ENCODE data around the gene KLHL25.

KLHL25 gene

DNA sequence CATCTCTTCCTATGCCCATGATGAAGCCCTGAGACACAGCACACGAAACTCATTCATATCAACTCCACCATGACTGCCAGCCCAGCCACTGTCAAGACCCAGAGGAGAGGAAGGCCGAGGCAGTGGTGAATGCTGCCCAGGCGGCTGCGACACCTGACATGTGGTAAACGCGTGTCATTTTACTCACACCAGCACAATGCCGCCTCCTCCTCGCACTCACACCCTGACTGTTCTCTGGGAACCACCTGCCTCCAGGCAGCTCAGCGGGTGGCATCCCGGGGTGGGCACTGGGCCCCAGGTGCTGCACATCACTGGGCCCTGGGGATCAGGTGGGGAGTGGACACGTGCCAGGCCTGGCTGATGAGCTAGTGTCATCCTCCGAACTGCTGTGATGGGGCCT, 21.5 kb downstream of the KLHL25 start:
- no peak for DNase-seq

DNA sequence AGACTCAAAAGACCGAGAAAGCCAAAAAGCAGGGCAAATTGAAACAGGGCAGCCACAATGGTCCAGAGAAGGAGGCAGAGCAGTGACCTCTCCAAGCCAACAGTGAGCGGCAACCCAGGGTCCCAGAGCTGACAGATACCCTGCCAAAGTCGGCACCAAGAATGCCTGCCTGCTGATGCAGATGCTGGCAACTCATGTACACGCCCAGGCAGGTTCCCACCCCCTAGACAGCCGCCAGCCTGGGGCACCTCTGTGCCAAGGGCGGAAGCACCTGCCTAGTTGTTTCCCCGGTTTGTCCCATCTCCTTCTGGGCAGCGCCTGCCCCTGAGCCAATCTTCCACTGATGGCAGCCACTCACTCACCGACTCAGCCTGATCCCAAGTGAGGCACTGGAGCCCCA, 22.1 kb downstream of the KLHL25 start:
- no peak for DNase-seq

DNA sequence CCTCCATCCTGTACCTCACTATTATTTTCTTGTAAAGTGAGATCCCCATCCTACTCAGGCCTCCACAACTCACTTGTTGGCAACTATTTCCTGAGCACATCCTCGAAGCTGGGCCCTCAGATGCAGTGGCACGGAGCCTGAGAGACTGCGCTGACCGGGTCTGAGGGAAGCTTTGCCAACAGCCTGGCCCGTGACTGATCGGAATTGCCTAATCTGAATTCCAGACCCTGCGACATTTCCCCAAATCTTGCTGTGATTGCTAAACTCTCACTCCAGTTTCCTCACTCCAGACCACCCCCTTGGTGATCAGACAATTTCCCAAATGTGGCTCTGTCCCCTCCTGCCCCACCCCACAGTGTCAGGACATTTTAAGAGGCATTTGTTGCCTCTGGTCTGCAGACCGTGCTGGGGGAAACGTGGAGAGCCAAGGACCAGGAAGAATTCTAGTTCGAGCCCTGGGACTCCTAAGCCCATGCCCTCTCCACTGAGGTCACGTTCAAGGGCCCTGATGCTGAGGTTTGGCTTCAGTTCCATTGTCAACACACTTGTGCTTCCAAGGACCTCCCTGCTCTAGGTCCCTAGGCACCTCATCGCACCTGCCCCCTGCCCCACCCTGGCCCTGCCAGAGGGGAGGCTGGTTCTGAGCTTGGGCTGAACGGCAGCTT, 22.8 kb downstream of the KLHL25 start:
- no peak for DNase-seq

DNA sequence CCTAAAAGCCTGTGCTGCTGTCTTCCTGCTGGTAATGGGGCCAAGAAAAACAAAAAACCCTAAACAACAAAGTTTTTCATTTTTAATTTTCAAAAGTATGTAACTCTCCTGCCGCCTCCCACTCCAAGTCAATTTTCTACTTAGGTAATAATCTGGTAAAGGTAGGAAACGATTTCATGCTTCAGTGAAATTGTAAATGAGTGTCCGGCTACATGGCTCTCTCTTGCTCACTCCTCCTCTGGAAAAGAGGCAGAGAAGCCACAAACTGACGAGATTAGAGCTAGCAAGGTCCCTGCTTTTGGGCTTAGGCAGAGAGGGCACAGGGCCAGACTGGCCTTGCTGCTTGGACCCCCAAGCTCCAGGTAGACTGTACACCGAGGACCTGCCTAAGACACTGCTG, 23.5 kb downstream of the KLHL25 start:
- no peak for DNase-seq

DNA sequence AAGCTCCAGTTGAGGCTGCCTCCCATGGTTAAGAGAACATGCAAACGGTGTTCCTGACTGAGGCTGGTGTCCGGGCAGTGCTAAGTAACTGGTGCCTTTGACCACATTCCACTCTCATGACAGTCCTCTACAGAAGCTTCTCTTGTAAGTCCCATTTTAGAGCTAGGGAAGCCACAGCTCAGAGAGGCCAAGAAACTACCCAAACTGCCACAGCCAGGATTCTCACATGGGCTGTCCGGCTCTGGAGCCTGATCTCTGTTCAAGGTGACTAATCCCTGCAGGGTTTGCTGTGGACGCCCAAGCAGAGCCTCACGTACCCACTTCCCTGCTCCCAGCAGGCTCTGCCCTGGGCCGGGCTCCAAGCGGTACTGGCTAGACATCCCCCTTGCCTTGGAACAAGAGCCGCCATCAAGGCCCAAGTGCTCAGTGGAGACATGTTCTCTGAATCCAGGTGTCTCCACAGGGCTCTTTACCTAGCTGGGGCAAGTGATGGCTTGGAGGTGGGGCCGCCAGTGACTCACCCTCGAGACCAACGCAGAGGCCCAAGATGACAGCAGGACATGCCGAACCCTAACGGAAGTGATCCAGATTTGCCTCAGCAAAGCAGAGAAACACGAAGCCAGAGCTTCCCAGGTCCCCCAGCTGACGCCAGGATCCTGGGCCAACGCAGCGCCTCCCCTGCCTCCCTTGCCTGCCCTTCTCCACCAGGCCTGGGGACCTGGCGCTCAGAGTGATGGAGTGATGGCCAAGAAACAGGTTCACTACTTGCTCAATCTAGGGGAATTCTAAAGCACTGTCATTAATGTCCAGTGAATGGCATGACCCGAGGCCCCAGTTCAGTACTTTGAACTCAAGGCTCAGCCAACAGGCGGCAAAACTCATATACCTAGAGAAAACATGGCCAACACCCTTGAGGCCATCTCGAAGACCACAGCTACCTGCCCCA, 24.4 kb downstream of the KLHL25 start:
- no peak for DNase-seq

DNA sequence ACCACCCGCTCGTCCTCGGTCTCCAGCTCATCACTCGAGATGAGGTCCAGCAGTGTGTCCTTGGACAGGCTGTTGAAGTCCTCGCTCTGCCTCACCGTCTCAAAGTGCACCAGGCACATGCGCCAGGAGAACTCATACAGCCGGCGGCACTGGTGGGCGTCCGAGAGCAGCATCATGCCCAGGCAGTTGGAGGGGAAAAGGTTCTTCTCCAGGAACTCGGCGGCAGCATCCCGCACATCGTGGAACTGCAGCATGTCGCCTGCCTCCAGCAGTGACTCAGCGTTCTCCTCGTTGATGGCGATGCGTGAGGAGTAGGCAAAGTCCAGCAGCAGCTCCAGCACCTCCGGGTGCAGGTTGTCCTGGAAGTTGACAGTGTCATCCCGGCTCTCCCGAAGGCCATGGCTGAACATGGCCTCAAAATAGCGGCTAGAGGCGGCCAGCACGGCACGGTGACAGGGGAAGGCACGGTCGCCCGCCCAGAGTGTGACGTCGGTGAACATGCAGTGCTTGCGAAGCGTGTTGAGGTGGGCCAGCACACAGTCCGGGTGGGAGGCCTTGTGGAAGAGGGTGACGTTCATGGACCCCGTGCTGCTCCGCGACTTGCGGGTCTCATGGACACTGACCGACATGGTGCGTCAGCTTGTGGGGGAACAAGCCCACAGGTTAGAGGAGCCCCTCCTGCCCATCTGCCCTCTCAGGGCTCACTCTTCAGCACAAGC, 25.4 kb downstream of the KLHL25 start:
- DNase-seq = no peak

DNA sequence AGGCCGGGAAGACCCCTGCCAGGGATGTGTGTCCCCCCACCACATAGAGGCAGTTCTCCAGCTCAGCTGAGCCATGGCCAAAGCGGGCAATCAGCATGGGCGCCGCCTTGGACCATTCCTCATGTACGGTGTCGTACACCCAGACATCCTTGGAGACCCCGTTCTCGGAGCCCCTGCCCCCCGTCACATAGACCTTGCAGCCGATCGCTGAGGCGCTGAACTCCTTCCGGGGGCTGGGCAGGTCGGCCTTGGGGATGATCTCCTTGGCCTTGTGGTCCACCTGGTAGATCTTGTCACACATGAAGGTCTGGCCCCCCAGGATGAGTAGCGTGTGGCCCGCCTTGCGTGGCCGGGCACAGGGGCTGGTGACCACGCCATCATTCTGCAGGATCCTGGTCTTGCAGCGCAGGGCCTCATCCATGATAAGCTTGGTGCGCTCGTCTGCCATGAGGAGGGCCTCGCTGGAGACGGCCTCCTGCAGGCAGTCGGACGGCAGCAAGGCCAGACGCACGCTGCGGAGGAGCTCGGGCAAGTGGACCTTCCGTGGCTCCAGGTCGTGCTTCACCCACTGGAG, 26.0 kb downstream of the KLHL25 start:
- DNase-seq = no peak

DNA sequence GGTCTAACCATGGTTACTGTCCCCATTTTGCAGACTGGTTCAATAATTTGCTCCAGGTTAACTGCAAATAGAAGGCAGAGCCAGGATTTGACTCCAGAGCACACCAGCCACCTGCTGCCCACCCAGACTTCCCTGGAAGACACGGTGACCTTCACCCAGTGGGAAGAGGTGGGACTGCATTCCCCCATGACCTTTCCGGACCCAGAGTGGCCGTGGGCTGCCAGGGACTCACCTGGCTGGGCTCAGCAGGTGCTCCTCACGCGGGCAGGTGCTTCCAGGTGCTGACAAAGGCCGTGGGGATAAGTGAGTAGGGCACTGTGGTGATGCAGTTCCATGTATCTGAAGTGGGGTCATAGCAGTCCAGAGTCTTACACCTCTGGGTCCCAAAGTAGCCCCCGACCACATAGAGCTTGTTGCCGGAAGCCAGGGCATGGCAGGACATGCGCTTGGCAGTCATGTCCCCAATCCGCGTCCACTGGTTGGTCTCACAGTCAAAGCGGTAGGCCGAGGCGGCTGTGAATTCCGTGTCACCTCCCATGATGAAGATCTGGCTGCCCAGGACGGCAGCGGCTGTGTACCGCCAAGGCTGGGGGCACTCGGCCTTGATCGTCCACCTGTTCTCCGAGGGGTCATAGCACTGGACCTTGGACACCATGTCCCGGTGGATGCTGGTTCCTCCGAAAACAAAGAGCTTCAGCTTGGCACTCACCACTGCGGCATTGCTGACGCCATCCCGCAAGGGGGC, 26.8 kb downstream of the KLHL25 start:
- no peak for DNase-seq

DNA sequence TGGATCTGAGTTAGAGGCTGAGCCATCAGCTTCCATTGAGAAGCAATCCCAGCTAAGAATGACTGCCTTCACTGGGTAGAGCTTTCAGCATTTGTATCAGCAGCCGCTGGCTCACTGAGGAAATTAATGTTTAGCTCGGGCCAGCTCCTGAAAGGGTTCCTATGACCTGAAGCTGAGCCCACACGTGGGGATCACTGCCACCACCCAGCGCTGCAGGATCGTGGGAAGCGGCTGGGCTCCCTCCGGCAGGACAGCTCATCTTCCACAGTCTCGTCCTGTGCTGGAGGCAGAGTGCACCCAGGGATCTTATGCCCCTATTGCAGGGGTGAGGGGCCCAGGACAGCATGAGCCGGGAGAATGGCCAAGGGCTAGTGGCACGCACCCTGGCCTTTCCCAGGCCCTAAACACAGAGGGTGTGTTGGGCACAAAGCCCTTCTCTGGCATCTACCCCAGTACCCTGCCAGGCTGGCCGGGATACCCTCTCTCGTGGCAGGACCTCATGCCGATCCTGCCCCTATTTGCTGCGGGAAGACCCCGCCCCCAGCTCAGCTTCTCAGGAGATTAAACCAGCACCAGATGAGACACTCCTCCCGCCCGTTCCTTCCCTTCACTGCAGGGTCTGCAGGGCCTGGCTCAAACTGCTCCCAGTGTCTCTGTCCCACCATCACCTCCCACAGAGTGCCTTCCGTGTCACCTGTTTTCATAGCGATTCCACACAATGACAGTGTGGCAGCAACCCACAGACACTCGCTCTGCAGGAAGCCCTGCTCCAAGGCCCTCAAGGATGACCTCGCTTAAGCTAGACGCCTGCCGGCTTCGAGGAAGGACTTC, 28.5 kb downstream of the KLHL25 start:
- DNase-seq = no peak

DNA sequence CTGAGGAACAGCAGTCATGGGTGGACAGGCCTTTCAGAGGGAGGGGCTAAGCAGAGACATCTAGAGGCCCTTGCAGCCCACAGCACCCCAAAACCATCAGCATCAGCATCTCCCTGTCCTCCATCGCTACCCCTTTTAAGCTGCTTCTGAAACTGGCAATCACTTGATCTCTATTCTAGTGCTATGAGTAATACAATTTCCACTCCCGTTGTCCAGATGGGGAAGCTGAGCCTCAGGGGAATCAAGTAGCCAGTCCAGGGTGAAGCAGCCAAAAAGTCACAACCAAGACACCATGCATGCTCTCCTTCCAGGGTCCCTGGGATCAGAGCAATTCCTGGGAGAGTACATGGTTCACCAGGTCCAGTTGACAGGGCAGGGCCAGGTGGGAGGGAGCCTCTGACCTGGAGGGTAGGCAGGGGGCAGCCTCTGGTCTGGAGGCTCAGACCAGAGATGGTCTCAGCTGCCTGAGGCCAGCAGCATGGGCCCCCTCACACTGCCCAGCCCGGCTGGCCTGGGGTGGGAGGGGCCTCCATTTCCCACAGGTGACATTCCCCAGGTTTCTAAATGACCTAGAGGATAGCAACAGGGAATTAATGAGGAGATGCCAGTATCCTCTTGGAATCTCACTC, 30.0 kb downstream of the KLHL25 start:
- DNase-seq = no peak

DNA sequence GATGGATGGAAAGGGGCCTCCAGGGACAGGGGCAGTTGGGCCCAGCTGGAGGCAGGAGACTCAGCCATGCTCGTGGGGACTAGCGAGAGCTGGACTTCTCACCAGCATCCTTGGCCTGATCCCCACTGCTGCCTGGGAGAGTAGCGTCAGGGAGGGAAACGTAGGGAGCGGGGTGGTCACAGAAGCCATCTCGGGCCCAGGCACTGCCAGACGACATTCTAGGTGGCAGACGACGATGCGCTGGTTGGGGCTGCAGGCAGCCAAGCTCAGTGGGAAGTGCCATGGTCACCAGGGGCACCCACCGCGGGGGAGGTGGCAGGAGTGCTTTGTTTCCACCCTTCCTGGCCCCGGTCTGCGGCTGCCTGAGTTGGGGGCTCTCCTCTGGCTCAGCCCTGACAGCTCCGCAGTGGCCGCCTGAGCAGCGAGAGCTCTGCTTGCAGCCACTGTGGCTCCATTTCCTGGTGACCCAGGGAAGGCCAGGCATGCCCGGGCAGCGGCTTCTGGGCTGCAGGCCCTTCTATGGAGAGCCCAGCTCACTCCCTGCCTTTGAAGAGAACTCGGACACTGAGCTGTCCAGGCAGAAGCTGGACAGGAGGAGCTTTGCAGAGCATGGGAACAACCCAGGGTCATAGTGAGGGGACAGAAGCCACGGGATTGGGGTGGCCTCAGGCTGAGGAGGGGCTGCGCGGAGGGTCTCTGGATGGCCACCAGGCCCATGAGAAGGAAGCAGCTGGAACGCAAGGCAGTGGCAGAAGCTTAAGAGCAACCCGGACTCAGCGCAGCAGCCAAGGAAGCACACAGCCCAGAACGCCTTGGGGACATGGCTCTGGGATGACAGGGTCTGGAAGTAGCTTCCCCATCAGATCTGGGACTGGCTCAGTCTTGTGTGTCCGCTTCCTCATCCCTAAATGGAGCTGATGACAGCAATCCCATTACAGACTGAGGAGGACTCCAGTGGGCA, 30.8 kb downstream of the KLHL25 start:
- DNase-seq = no peak

DNA sequence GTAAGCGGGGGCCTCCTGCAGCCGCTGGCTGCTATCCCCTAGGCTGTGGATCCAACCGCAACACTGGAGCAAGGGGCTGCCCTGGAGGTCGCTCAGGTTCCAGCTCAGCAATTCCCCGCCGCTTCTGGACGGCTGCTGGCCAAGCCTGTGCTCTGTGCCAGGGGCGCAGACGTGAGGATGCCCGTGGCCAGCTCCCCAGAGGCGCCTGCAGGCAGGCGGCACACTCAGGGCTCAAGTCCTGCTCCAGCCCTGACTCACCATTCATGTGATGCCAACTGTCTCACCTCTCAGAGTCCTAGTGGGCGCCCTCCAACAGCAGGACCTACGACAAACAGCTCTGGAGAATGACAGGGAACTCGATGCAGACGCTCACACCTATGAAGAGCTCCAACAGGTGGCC, 31.6 kb downstream of the KLHL25 start:
- no peak for DNase-seq

DNA sequence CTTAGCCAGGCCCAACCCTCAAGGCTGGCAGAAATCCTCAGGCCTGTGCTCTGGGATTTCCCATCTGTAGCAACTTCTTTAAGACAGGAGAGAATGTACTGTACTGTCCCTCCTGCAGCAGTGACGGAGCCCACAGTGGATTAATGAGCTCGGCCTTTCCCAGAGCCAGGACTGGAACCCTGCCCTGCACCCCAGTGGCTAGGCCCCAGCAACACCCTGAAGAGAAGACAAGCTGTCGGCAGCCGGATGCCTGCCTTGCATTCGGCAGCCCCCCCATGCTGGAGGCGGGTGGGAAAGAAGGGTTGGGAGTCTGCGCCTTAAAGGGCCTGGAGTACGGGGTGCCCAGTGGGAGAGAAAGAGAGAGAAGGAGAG, 32.0 kb downstream of the KLHL25 start:
- no peak for DNase-seq

DNA sequence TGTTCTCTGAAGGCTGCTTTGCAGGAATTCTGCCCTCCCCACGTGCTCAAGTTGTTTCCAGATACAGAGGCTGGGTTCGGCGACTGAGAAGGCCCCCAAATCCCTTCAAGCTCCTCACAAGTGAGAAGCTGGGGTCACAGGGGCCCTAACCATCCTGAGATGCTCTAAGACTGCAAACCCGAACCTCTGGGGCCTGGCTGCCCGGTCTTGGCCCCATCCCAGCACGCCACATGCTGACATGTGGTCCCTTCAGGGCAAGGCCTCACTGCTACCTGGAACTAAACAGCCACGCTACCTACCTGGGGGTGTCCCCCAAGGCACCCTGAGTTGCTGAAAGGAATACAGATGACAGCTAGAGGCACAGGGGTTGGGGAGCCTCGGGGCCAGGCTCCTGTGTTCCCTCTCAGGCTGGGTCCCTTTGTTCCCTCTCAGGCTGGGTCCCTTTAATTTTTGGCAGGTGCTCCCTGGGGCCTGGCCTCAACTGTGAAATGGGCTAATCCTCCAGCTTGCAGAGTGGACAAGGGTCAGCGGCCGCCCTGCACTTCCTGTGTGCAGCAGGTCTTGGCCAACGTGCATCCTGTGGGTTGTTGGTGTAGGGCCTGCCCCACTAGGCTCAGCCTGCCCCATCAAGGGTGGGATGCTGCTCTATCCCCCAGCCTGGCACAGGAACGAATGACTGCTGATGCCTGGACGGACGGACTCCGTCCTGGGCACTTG, 32.5 kb downstream of the KLHL25 start:
- DNase-seq = no peak

DNA sequence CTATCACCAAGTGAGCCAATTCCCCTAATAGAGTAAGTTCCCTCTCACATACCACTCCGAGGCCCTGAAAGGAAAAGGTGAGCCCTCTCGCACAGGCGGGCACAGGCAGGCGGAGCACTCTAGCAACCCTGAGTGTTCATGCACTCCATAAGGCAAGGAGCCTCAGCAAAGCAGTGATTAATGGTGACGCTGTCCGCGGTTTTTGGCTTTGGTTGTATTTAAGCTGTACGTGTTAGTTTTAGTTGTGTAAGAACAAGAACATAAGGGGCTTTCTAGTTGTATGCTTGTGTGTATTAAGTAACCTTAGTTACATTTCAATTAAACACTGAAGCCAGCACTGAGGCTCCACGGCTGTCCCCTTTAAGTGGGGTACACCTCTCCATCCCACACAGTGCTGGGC, 33.1 kb downstream of the KLHL25 start:
- no peak for DNase-seq

DNA sequence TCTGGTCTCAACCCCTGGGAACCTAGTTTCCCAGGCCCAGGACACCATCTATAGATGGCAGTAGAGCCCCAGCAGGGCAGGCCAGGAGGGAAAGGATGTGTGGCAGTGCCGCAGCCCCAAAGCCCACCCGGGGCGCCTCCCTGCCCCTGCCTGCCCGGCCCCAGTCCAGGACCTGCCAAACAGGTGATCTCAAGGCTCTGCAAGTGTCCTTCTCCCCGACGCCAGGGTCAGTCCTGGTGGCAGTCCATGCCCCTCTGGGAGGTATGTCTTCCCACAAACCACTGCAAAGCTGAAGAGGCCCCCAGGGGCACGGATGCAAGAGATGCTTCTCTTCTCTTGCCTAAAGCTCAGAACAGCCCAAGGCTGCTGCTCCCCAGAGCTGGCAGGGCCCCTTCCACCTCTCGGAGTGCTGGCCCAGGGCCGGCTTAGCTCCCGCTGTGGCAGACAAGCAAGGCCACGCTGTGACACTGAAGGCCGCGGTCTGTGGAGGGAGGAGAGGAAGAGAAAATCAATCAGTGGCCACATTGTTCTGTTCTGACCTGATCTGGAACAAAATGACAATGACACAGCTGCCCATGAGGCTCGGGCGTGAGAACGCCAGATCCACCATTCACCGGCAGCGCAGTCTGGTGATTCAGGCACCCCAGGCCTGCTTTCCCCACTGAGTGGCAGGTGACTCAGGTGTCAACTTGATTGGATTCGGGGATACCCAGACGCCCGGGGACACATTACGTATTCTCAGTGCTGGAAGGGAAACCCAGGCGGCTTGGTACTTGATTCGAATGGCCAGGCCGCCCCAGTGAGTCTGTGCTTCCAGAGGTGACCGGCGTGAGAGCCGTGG, 34.0 kb downstream of the KLHL25 start:
- DNase-seq = no peak

DNA sequence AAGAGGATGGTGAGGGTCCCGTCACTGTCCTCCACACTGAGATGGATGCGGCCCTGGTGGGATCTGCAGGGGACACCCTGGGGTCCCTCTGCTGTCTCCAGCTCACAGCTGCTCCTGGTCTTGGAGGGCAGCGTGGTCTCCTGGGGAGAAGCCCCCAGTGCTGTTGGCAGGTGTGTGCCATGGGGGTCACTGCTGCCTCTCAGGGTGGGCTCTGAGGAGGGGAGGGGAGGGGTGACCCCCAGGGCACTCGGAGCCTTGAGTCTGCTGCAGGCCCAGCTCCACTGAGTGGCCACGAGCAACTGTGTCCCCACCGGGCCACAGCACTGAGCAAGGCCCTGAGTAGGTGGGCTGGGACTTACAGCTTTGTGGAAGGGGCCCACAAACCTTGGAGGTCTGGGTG, 34.7 kb downstream of the KLHL25 start:
- DNase-seq = no peak

DNA sequence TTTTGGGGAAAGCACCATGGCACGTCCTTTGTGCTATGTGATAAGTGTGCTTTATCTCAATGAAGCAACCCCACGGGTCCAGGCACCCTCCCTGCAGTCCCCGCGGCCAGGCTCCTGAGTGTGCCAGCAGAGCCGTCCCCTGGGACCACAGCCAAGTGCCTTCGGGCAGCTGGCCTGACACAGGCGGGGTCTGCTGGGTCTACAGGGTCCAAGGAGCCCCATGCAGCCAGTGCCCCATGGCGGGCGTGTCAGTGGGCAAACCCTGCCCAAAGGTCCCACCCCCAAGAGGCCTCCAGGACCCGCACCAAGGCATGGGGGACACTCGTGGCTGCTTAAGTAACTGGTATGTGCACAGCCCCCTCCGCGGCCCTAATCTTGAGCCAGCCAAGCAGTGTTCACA, 35.3 kb downstream of the KLHL25 start:
- DNase-seq = no peak

DNA sequence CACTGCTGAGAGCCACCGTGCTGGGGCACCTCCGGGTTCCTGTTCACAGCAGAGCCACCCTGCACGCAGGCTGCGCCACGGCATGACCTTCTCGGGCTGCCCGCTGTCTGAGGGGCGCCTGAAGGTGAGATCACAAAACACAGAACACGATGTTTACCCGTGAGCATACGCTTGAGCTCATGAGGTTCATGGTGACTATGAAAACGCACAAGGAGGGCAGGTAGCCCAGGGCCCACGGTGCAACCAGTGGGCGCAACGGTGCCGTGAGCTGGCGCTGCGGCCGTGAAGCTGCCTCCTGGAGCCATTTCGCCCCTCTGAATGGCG, 36.1 kb downstream of the KLHL25 start:
- DNase-seq = no peak
